T follicular helper cell (primary cell): Measurements from ENCODE around the gene BTN3A1.
A peak's percentile ranks its signal among the peaks of the same experiment; 100 is the strongest.
"Not testable (repeated sequence)": the region's sequence is repeated elsewhere in the genome, so short reads cannot be mapped to it uniquely, and the experiment has no call there.

ENCODE experiments used
- DNase-seq: peaks from one replicate; pipeline ENCODE4 v3.0.0-alpha.2; 2020; ENCODE audit warnings: low read depth

Gene BTN3A1

DNA sequence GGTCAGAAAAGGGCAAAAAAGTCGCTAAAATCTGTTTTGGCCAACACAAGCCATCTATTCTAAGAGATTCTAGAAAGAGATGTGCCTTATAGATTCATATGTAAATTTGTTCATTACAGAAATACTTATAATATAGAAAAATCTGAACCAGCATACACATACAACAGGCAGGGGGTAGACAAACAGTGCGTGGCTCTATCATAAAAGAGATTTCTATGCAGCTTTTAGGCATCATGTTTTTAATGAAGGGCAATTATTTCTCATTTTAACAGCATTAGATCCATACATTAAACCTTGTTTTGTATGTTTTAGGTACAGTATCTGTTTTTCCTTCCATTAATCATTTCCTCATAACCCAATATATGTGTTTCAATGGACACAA lies 38.9 kb downstream of the BTN3A1 start:
- no peak for DNase-seq

DNA sequence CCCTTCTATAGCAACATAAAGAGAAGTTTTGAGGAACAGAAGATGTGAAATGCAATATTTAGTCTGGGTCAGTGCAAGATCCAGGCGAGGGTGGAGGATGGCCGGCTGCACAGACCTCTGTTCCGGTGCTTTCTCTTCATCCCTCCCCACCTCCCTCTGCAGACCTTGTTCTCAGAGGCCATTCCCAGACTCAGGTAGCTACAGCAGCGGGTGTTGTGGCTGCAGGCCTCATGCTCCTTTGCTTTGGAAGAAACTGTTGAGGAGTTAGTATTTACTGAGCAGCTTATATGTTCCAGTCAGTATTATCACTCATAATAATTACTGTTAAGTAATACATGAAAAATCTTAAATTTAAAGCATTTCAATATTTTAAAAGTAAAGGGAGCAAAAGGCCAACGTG lies 39.9 kb downstream of the BTN3A1 start:
- DNase-seq, result no peak

GRCh38 chr6:26445934-26446667 lies 44.0 kb downstream of the BTN3A1 start:
- DNase-seq, result no peak

GRCh38 chr6:26447257-26447656 lies 45.2 kb downstream of the BTN3A1 start:
- no peak for DNase-seq

GRCh38 chr6:26450240-26450639 lies 48.2 kb downstream of the BTN3A1 start:
- DNase-seq, result no peak

DNA sequence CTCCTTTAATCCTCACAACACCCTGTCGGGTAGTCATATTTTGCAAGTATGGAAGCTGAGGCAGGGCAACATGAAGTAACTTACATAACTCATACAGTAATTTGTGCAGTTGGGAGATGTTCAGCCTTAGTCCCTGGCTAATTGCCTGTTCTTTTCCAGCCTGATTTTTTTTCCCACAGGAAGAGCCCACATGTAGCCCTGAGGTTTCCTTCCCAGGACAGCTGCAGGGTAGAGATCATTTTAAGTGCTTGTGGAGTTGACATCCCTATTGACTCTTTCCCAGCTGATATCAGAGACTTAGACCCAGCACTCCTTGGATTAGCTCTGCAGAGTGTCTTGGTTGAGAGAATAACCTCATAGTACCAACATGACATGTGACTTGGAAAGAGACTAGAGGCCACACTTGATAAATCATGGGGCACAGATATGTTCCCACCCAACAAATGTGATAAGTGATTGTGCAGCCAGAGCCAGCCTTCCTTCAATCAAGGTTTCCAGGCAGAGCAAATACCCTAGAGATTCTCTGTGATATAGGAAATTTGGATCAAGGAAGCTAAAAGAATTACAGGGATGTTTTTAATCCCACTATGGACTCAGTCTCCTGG lies 50.7 kb downstream of the BTN3A1 start:
- no peak for DNase-seq

GRCh38 chr6:26454631-26455030 lies 52.6 kb downstream of the BTN3A1 start:
- no peak for DNase-seq

- DNase-seq, result no peak
These were observed 53.4 kb downstream of the BTN3A1 start for GRCh38 chr6:26455357-26455970.

DNA sequence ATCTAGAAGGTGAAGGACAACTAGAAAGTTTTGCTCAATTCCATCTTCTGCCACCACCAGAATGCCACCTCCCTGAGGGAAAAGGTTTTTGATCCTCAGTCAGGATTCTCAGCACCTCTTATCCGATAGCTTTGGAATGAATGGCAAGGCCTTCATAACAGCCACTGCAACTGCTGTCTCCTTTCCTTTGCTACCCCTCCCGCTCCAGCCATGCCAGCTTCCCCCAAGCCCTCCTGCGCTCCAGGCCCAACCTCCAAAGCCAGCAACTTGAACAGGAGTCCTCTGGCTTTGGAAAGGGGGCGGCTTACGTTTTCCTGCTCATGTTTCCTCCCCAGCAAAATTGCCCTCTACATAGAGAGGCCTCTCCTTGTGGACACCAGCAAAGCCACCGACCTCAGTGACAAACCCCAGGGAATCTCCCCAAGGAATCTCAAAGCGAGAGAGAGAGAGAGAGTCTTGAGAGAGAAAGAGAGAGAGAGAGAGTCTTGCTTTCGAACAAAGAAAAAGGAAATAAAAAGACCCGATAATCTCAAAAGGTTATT lies 55.3 kb downstream of the BTN3A1 start:
- no peak for DNase-seq

DNA sequence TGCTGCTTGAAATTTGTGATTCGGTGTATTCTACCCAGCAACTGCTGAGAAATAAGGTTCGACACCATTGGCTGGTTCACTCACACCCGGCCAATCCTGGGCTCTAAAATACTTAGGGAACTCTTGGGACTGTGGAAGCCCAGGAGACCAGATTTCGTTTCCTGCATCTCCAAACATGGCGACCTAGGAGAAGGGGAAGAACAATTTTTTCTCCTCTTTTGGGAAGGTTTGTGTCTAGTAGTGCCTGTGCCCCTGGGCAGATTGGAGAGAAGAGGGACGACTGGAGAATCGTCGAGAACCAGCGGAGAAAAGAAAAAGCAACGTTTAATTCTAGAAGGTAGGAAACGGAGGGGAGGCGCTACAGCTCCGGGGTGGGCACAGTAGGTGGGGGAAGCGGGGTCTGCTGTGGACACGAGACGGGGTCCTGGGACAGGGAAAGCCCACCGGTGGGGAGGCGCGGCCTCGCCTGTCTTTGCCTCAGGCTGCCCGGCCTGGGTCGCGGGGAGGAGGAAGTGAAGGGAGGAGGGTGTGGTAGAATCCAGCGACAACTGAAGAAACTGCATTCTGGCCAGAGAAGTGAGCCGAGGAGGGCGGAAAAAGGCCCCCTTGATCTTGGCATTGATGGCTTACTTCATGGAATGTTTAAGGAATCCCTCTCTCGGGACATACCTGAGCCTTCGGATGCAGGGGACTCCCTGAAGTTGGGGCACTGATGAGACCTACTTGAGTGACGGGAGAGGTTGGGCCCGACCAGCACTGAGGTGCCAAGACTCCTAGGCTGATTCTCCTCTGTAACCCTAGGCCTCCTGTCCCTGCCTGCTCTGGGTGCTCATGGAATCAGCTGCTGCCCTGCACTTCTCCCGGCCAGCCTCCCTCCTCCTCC lies 56.0 kb downstream of the BTN3A1 start, which contains the start of gene BTN2A1:
TSS of gene BTN2A1 (plus strand) at position 150 of the 883 bp plus-strand sequence. CDS start at position 832, 682 bp downstream.
- DNase-seq, result peak; percentile 68

- DNase-seq, result no peak
These were observed 57.1 kb downstream of the BTN3A1 start for GRCh38 chr6:26459023-26459810.

GRCh38 chr6:26461353-26461752 lies 59.3 kb downstream of the BTN3A1 start:
- DNase-seq, result not testable (repeated sequence)

GRCh38 chr6:26464014-26464413 lies 61.9 kb downstream of the BTN3A1 start:
- DNase-seq, result no peak

DNA sequence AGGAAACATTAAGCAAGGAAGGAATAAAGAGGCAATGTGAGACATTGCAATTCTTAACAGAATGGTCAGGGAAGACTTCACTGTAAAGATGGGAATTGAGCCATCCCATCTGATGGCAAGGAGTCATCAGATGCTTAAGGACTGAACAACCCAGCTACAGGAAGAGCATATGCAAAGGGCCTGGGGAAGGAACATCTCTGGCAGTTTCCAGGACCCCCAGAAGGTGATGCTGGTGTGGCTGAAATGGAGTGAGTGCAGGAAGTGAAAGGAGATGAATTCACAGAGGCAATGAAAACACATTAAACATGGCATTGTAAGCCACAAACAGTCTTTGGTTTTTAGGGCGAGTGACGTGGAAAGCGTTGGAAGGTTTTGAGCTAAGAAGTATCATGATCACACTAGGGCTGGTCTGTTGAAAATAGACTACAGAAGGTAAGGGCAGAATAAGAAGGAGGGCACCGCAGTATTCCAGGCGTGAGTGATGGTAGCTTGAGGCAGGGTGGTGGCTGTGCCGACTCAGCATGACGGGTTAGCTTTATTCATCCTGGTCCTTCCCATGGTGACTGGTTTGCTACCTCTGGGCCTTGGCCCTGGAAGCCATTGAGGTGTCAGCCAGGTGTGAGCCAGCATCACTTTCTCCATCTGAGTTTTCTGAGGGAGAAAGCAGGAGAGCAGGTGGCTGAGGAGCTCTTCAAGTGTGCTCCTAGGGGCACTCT lies 62.5 kb downstream of the BTN3A1 start:
- no peak for DNase-seq
